Nephron progenitor cell (in vitro differentiated cells): ENCODE data around the gene NADSYN1.
"Not testable (repeated sequence)": the region's sequence is repeated elsewhere in the genome, so short reads cannot be mapped to it uniquely, and the experiment has no call there.

Source experiments
- DNase-seq: peaks from one replicate; pipeline ENCODE4 v3.0.0; 2021
- H3K27ac Mint-ChIP-seq: 2 replicates; pipeline ENCODE4 v1.8.0; 2021; ENCODE audit warnings: mild to moderate bottlenecking, moderate library complexity, mixed read lengths
- H3K27me3 Mint-ChIP-seq: 2 replicates; pipeline ENCODE4 v1.8.0; 2021; ENCODE audit warnings: mild to moderate bottlenecking, low read depth, mixed read lengths; ENCODE audit not compliant: poor library complexity
- H3K36me3 Mint-ChIP-seq: 2 replicates; pipeline ENCODE4 v1.8.0; 2021; ENCODE audit warnings: low read depth, mixed read lengths
- H3K4me1 Mint-ChIP-seq: 2 replicates; pipeline ENCODE4 v1.8.0; 2021; ENCODE audit warnings: mixed read lengths
- H3K4me3 Mint-ChIP-seq: 2 replicates; pipeline ENCODE4 v1.8.0; 2021; ENCODE audit warnings: mild to moderate bottlenecking, moderate library complexity, mixed read lengths
- H3K9me3 Mint-ChIP-seq: 2 replicates; pipeline ENCODE4 v1.8.0; 2021; ENCODE audit warnings: mild to moderate bottlenecking, moderate library complexity, mixed read lengths
- CTCF ChIP-seq: fragments of 200-600 bp; sonication (generic); IDR thresholded peaks from 2 replicates; pipeline ENCODE4 v1.5.0; 2021; ENCODE audit warnings: antibody characterized with exemption

Gene NADSYN1

GRCh38 chr11:71525188-71525937, 72.4 kb downstream of the NADSYN1 start:
- TF ChIP-seq CTCF = no peak
- Mint-ChIP-seq H3K27ac (no peak overlapping the region), H3K4me1 (peaks cover 23% of the 10 kb centered on the region), H3K9me3 (peaks cover 14% of the 10 kb centered on the region), H3K27me3 (peaks cover 8% of the 10 kb centered on the region), H3K36me3 (no peaks in the 10 kb centered on the region), H3K4me3 (no peak overlapping the region)
- DNase-seq = no peak

GRCh38 chr11:71525938-71526495, 73.0 kb downstream of the NADSYN1 start:
- H3K4me3 Mint-ChIP-seq = no peak overlapping the region
- H3K4me1 Mint-ChIP-seq = peaks cover 29% of the 10 kb centered on the region
- no peak for TF ChIP-seq CTCF
- H3K27ac Mint-ChIP-seq = no peak overlapping the region
- peaks cover 11% of the 10 kb centered on the region for H3K27me3 Mint-ChIP-seq
- H3K36me3 Mint-ChIP-seq = no peaks in the 10 kb centered on the region
- DNase-seq = no peak
- peaks cover 14% of the 10 kb centered on the region for H3K9me3 Mint-ChIP-seq

GRCh38 chr11:71526796-71527575, 74.0 kb downstream of the NADSYN1 start, which contains the start of gene KRTAP5-7:
KRTAP5-7 (plus strand) TSS chr11:71527267; CDS start chr11:71527301, 34 bp downstream.
- Mint-ChIP-seq H3K4me1 (peaks cover 32% of the 10 kb centered on the region), H3K27ac (peak within 1 kb of the TSS; percentile 29), H3K27me3 (peaks cover 11% of the 10 kb centered on the region)
- not testable (repeated sequence) for H3K9me3 Mint-ChIP-seq, DNase-seq, H3K4me3 Mint-ChIP-seq, H3K36me3 Mint-ChIP-seq

- Mint-ChIP-seq H3K36me3 (no peaks in the 10 kb centered on the region), H3K27me3 (peaks cover 10% of the 10 kb centered on the region), H3K4me3 (no peak overlapping the region), H3K4me1 (peaks cover 32% of the 10 kb centered on the region), H3K9me3 (peaks cover 6% of the 10 kb centered on the region), H3K27ac (peak overlapping the region; percentile 29)
- no peak for TF ChIP-seq CTCF
- no peak for DNase-seq
These were observed 74.7 kb downstream of the NADSYN1 start for GRCh38 chr11:71527576-71528210.

GRCh38 chr11:71530602-71531001, 77.6 kb downstream of the NADSYN1 start:
- Mint-ChIP-seq H3K36me3 (no peaks in the 10 kb centered on the region), H3K27me3 (peaks cover 8% of the 10 kb centered on the region), H3K4me3 (no peak overlapping the region), H3K27ac (peak overlapping the region; percentile 69), H3K4me1 (peaks cover 41% of the 10 kb centered on the region), H3K9me3 (no peaks in the 10 kb centered on the region)
- no peak for DNase-seq
- no peak for TF ChIP-seq CTCF

GRCh38 chr11:71532036-71532610, 79.1 kb downstream of the NADSYN1 start:
- Mint-ChIP-seq H3K27me3 (peaks cover 10% of the 10 kb centered on the region), H3K4me1 (peaks cover 41% of the 10 kb centered on the region), H3K9me3 (no peaks in the 10 kb centered on the region), H3K27ac (no peak overlapping the region), H3K4me3 (no peak overlapping the region), H3K36me3 (no peaks in the 10 kb centered on the region)
- no peak for TF ChIP-seq CTCF
- no peak for DNase-seq

GRCh38 chr11:71534711-71535608, 82.0 kb downstream of the NADSYN1 start:
- H3K4me1 Mint-ChIP-seq = peaks cover 46% of the 10 kb centered on the region
- H3K27ac Mint-ChIP-seq = peak overlapping the region; percentile 29
- not testable (repeated sequence) for H3K27me3 Mint-ChIP-seq, H3K36me3 Mint-ChIP-seq, DNase-seq, H3K4me3 Mint-ChIP-seq, H3K9me3 Mint-ChIP-seq
